ENCODE data around the gene CACNA1F.

The CACNA1F gene

GRCh38 chrX:49233176-49233575 lies at the start of gene CACNA1F:
Gene CACNA1F, minus strand, starts transcription at chrX:49233340. Its CDS starts 31 bp downstream, at chrX:49233309.
- TF ChIP-seq, protein P1, sequence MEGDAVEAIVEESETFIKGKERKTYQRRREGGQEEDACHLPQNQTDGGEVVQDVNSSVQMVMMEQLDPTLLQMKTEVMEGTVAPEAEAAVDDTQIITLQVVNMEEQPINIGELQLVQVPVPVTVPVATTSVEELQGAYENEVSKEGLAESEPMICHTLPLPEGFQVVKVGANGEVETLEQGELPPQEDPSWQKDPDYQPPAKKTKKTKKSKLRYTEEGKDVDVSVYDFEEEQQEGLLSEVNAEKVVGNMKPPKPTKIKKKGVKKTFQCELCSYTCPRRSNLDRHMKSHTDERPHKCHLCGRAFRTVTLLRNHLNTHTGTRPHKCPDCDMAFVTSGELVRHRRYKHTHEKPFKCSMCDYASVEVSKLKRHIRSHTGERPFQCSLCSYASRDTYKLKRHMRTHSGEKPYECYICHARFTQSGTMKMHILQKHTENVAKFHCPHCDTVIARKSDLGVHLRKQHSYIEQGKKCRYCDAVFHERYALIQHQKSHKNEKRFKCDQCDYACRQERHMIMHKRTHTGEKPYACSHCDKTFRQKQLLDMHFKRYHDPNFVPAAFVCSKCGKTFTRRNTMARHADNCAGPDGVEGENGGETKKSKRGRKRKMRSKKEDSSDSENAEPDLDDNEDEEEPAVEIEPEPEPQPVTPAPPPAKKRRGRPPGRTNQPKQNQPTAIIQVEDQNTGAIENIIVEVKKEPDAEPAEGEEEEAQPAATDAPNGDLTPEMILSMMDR (IDR thresholded peaks at IDR 0.05; ENCODE audit: low read depth, low read length, missing control alignments) = no peak
- H3K4me3 ChIP-seq (ENCODE audit: low read depth, low read length) = no peak within 1 kb of the TSS
- DNase-seq (ENCODE audit: low read depth) = no peak
- in situ Hi-C loops (cut with HindIII; ENCODE audit: low sequenced_read_pairs) = no loop called here

- TF ChIP-seq, protein P1 (IDR thresholded peaks at IDR 0.05; ENCODE audit: low read depth, low read length, missing control alignments) = peak; percentile 34
- in situ Hi-C loops (cut with HindIII; ENCODE audit: low sequenced_read_pairs) = no loop called here
- H3K4me3 ChIP-seq (ENCODE audit: low read depth, low read length) = no peak overlapping the region
Measured at GRCh38 chrX:49282647-49283011, 49.5 kb upstream of the CACNA1F start.

DNA sequence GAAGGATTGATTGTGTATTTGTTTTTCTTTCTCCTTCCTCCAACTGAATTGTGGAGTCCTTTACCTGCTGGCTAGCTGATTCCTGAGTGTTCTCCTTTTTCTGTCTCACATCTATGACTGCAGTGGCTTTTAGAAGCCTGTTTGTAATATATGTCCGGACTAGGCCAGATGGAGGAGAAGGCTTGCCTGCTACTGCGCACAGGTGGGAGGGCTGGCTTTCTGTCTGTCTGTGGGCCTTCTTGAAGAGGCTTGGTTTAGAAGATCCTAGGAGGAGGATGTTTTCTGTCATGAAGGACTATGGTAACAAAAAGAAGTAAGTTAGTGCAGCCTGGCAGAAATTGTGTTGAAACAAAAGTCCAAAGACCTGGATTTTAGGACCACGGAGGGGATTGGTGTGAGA lies 44.9 kb upstream of the CACNA1F start:
- TF ChIP-seq, protein P1 (IDR thresholded peaks at IDR 0.05; ENCODE audit: low read depth, low read length, missing control alignments) = no peak
- in situ Hi-C loops (cut with HindIII; ENCODE audit: low sequenced_read_pairs) = no loop called here
- no peak for DNase-seq (ENCODE audit: low read depth)
- no peak overlapping the region for H3K4me3 ChIP-seq (ENCODE audit: low read depth, low read length)

More at GRCh38 chrX:49282647-49283011, 49.5 kb upstream of the CACNA1F start:
- no peak for DNase-seq (ENCODE audit: low read depth)

DNA sequence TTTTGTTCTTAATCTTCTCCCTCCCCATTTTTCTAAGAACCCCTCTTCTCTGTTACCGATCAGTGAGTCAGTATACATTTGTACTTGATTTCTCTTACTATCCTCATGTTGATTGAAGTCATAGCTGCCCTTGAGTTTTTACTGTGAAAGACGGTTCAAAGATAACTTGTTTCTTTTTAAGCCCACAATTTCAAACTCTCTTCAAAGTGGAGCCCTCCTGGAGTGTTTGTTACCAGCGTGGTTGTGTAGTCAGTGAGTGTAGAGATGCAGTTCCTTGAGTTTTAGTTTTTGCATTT lies 44.3 kb upstream of the CACNA1F start:
- TF ChIP-seq, protein P1 (IDR thresholded peaks at IDR 0.05; ENCODE audit: low read depth, low read length, missing control alignments) = no peak
- DNase-seq (ENCODE audit: low read depth) = no peak
- no peak overlapping the region for H3K4me3 ChIP-seq (ENCODE audit: low read depth, low read length)
- in situ Hi-C loops (cut with HindIII; ENCODE audit: low sequenced_read_pairs) = no loop called here

DNA sequence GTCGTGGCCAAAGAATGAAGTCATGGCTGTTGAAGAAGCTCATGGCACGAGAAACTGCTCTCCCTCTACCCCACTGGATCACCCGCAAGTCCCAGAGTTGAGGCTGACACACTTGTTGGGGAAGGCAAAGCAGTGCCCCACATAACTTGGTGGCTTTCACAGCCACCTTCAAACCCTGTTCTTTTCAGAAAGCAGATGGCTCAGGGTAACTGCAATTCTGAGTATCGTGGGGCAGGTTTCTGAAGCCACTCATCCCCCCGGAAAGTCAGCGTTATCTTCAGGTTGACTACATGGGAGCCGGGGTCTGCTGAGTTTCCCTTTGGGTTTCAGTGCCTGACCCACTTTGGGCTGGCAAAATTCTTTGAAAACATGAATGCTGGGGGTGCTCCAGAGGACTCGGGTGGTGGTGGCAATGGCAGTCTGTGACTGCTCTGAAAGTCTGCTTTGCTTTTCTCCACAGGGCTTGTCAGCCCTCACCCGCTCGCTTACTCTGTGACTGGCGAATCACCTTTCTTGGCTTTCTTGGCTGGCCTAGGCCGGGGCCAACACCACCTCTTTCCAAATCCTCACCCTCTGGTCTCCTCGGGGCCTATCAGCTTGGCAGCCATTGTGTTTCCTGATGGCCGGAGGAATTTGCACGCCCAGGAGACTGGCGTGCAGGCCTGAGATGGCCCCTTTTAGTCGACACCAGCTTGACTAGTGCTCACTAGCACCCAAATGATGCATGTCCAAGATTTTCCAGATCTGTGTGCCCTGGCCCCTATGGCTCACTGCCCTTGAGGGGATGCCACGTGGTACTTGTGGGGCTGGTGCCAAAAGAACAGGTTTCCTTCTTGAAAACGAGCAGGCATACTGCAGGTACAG lies 43.8 kb upstream of the CACNA1F start:
- no peak overlapping the region for H3K4me3 ChIP-seq (ENCODE audit: low read depth, low read length)
- TF ChIP-seq, protein P1 (IDR thresholded peaks at IDR 0.05; ENCODE audit: low read depth, low read length, missing control alignments) = no peak
- no peak for DNase-seq (ENCODE audit: low read depth)
- in situ Hi-C loops (cut with HindIII; ENCODE audit: low sequenced_read_pairs) = no loop called here

- TF ChIP-seq, protein P1 (IDR thresholded peaks at IDR 0.05; ENCODE audit: low read depth, low read length, missing control alignments) = no peak
- in situ Hi-C loops (cut with HindIII; ENCODE audit: low sequenced_read_pairs) = no loop called here
- no peak overlapping the region for H3K4me3 ChIP-seq (ENCODE audit: low read depth, low read length)
- no peak for DNase-seq (ENCODE audit: low read depth)
Measured at GRCh38 chrX:49276207-49276606, 43.1 kb upstream of the CACNA1F start.

All from astrocyte of the cerebellum (primary cell).